ES-I3 (cell line): Measurements from ENCODE around the gene TRIM58.

Source experiments
- H3K36me3 ChIP-seq: 2 replicates; pipeline ENCODE4 v1.6.1; 2013; ENCODE audit warnings: mild to moderate bottlenecking, low read length, control low read depth, moderate library complexity; ENCODE audit not compliant: insufficient read depth
- H3K4me1 ChIP-seq: 2 replicates; pipeline ENCODE4 v1.6.1; 2013; ENCODE audit warnings: mild to moderate bottlenecking, control low read depth, low read length; ENCODE audit not compliant: insufficient read depth
- H3K9ac ChIP-seq: 2 replicates; pipeline ENCODE4 v1.6.1; 2013; ENCODE audit warnings: low read depth, mild to moderate bottlenecking, low read length, moderate library complexity
- H3K9me3 ChIP-seq: 2 replicates; pipeline ENCODE4 v1.6.1; 2013; ENCODE audit warnings: mild to moderate bottlenecking, low read length, moderate library complexity; ENCODE audit not compliant: control insufficient read depth, insufficient read depth

Gene TRIM58

GRCh38 chr1:247854899-247855545, 2.0 kb upstream of the TRIM58 start:
- no peaks in the 10 kb centered on the region for H3K9me3 ChIP-seq
- no peak overlapping the region for H3K9ac ChIP-seq
- H3K4me1 ChIP-seq, result peaks cover 2% of the 10 kb centered on the region; the same call in 1 of the 2 replicates
- H3K36me3 ChIP-seq, result no peaks in the 10 kb centered on the region

GRCh38 chr1:247855911-247856310, 1.1 kb upstream of the TRIM58 start:
- H3K4me1 ChIP-seq, result peaks cover 2% of the 10 kb centered on the region; the same call in 1 of the 2 replicates
- H3K36me3 ChIP-seq, result no peaks in the 10 kb centered on the region
- no peaks in the 10 kb centered on the region for H3K9me3 ChIP-seq
- no peak overlapping the region for H3K9ac ChIP-seq

- Histone ChIP-seq H3K36me3 (no peaks in the 10 kb centered on the region), H3K4me1 (peaks cover 2% of the 10 kb centered on the region; the same call in 1 of the 2 replicates), H3K9ac (peak overlapping the region; percentile 86), H3K9me3 (no peaks in the 10 kb centered on the region)
Observed at GRCh38 chr1:247857985-247858619, 1.1 kb downstream of the TRIM58 start.

GRCh38 chr1:247862756-247863155, 5.8 kb downstream of the TRIM58 start:
- Histone ChIP-seq H3K36me3 (no peaks in the 10 kb centered on the region), H3K9me3 (no peaks in the 10 kb centered on the region), H3K4me1 (no peaks in the 10 kb centered on the region), H3K9ac (no peak overlapping the region)

GRCh38 chr1:247864644-247865043, 7.7 kb downstream of the TRIM58 start:
- no peak overlapping the region for H3K9ac ChIP-seq
- no peaks in the 10 kb centered on the region for H3K36me3 ChIP-seq
- no peaks in the 10 kb centered on the region for H3K4me1 ChIP-seq
- no peaks in the 10 kb centered on the region for H3K9me3 ChIP-seq

- no peaks in the 10 kb centered on the region for H3K36me3 ChIP-seq
- no peaks in the 10 kb centered on the region for H3K9me3 ChIP-seq
- H3K9ac ChIP-seq, result no peak overlapping the region
- H3K4me1 ChIP-seq, result no peaks in the 10 kb centered on the region
Observed at GRCh38 chr1:247865416-247865815, 8.4 kb downstream of the TRIM58 start.

GRCh38 chr1:247883346-247883745, 26.4 kb downstream of the TRIM58 start:
- H3K4me1 ChIP-seq, result no peaks in the 10 kb centered on the region
- H3K9me3 ChIP-seq, result no peaks in the 10 kb centered on the region
- H3K36me3 ChIP-seq, result no peaks in the 10 kb centered on the region
- H3K9ac ChIP-seq, result no peak overlapping the region

- H3K9me3 ChIP-seq, result no peaks in the 10 kb centered on the region
- no peaks in the 10 kb centered on the region for H3K36me3 ChIP-seq
- H3K9ac ChIP-seq, result no peak overlapping the region
- H3K4me1 ChIP-seq, result no peaks in the 10 kb centered on the region
Observed at GRCh38 chr1:247884797-247885413, 27.9 kb downstream of the TRIM58 start.

- H3K4me1 ChIP-seq, result no peaks in the 10 kb centered on the region
- no peak within 1 kb of the TSS for H3K9ac ChIP-seq
- H3K36me3 ChIP-seq, result no peaks in the 10 kb centered on the region
- no peaks in the 10 kb centered on the region; the same call in 1 of the 2 replicates for H3K9me3 ChIP-seq
Observed at GRCh38 chr1:247895163-247895637, 38.2 kb downstream of the TRIM58 start, which contains the start of gene OR2W3. Gene OR2W3, plus strand, starts transcription at chr1:247895587. Its CDS starts 0 bp downstream, at chr1:247895587.

- Histone ChIP-seq H3K9ac (no peak overlapping the region), H3K9me3 (no peaks in the 10 kb centered on the region; the same call in 1 of the 2 replicates), H3K36me3 (no peaks in the 10 kb centered on the region), H3K4me1 (no peaks in the 10 kb centered on the region)
Observed at GRCh38 chr1:247895976-247896375, 39.0 kb downstream of the TRIM58 start.

- H3K4me1 ChIP-seq, result no peaks in the 10 kb centered on the region
- peaks cover 4% of the 10 kb centered on the region; the same call in 1 of the 2 replicates for H3K9me3 ChIP-seq
- H3K36me3 ChIP-seq, result no peaks in the 10 kb centered on the region
- no peak overlapping the region for H3K9ac ChIP-seq
Observed at GRCh38 chr1:247904122-247904521, 47.1 kb downstream of the TRIM58 start.

- peaks cover 4% of the 10 kb centered on the region; the same call in 1 of the 2 replicates for H3K9me3 ChIP-seq
- H3K4me1 ChIP-seq, result no peaks in the 10 kb centered on the region
- no peak overlapping the region for H3K9ac ChIP-seq
- H3K36me3 ChIP-seq, result no peaks in the 10 kb centered on the region
Observed at GRCh38 chr1:247905181-247905580, 48.2 kb downstream of the TRIM58 start.

GRCh38 chr1:247905910-247906503, 49.0 kb downstream of the TRIM58 start:
- Histone ChIP-seq H3K36me3 (no peaks in the 10 kb centered on the region), H3K9me3 (peaks cover 4% of the 10 kb centered on the region; the same call in 1 of the 2 replicates), H3K9ac (no peak overlapping the region), H3K4me1 (no peaks in the 10 kb centered on the region)

- H3K4me1 ChIP-seq, result no peaks in the 10 kb centered on the region
- H3K9ac ChIP-seq, result no peak overlapping the region
- H3K9me3 ChIP-seq, result peaks cover 4% of the 10 kb centered on the region; the same call in 1 of the 2 replicates
- no peaks in the 10 kb centered on the region for H3K36me3 ChIP-seq
Observed at GRCh38 chr1:247906504-247907047, 49.6 kb downstream of the TRIM58 start.
